SU-DHL-6 (cell line): ENCODE measurements around the gene WIPI1.

Experiments
- H2AFZ ChIP-seq: fragments of 200-600 bp; sonication (generic); 2 replicates; pipeline ENCODE4 v1.6.1; 2014; ENCODE audit warnings: low read depth, mild to moderate bottlenecking, moderate library complexity, mixed read lengths, antibody characterized with exemption, low read length; ENCODE audit not compliant: severe bottlenecking
- H3F3A ChIP-seq: fragments of 200-600 bp; shearing (Covaris generic); 2 replicates; pipeline ENCODE4 v1.6.0; 2016; ENCODE audit warnings: antibody characterized with exemption, mild to moderate bottlenecking; ENCODE audit not compliant: insufficient read depth
- H3K27ac ChIP-seq: fragments of 200-600 bp; sonication (generic); 2 replicates; pipeline ENCODE4 v1.5.1; 2016; ENCODE audit warnings: low read depth, mild to moderate bottlenecking, low read length, moderate library complexity, mixed read lengths
- H3K27me3 ChIP-seq: fragments of 200-600 bp; sonication (generic), shearing (Covaris generic); 2 replicates; pipeline ENCODE4 v1.6.0; 2014; ENCODE audit warnings: mild to moderate bottlenecking, low read length
- H3K36me3 ChIP-seq: fragments of 200-600 bp; sonication (generic); 2 replicates; pipeline ENCODE4 v1.6.1; 2014; ENCODE audit warnings: mild to moderate bottlenecking, low read length, mixed read lengths
- H3K4me2 ChIP-seq: fragments of 300-600, 200-600 bp; shearing (Covaris generic), sonication (generic); 2 replicates; pipeline ENCODE4 v1.6.0; 2014; ENCODE audit warnings: low read length, low read depth, mild to moderate bottlenecking; ENCODE audit not compliant: poor library complexity, severe bottlenecking
- H3K4me3 ChIP-seq: fragments of 200-600 bp; sonication (generic); 2 replicates; pipeline ENCODE4 v1.5.1; 2014; ENCODE audit warnings: antibody characterized with exemption, low read length, mild to moderate bottlenecking, mixed read lengths; ENCODE audit not compliant: insufficient read depth, poor library complexity, severe bottlenecking
- H3K79me2 ChIP-seq: fragments of 200-600 bp; sonication (generic); 2 replicates; pipeline ENCODE4 v1.6.1; 2014; ENCODE audit warnings: mild to moderate bottlenecking, low read length, moderate library complexity; ENCODE audit not compliant: insufficient read depth
- H3K9ac ChIP-seq: fragments of 200-600 bp; sonication (generic); 2 replicates; pipeline ENCODE4 v1.7.0; 2014; ENCODE audit warnings: mild to moderate bottlenecking, low read length
- H3K9me2 ChIP-seq: fragments of 200-600 bp; sonication (generic); replicated peaks from 2 replicates; pipeline ENCODE4 v1.6.1; 2014; ENCODE audit warnings: low read length; ENCODE audit not compliant: insufficient read depth
- H3K9me3 ChIP-seq: fragments of 200-600 bp; sonication (generic); 2 replicates; pipeline ENCODE4 v1.6.1; 2014; ENCODE audit warnings: low read length, mixed read lengths; ENCODE audit not compliant: insufficient read depth
- H4K20me1 ChIP-seq: fragments of 200-600 bp; sonication (generic); 2 replicates; pipeline ENCODE4 v1.6.1; 2014; ENCODE audit warnings: low read depth, mild to moderate bottlenecking, antibody characterized with exemption, low read length, moderate library complexity, mixed read lengths
- EZH2phosphoT487 ChIP-seq: fragments of 200-600 bp; sonication (generic), shearing (Covaris generic); conservative IDR thresholded peaks from 2 replicates; pipeline ENCODE4 v1.6.1; 2018; ENCODE audit warnings: mild to moderate bottlenecking, antibody characterized with exemption, low read length, moderate library complexity, mixed read lengths
- TF ChIP-seq, protein P1 (sequence below): fragments of 200-600 bp; sonication (generic); IDR thresholded peaks from one replicate; pipeline ENCODE4 v1.5.1; 2017; ENCODE audit warnings: antibody characterized with exemption, mild to moderate bottlenecking, low read length, moderate library complexity; ENCODE audit not compliant: insufficient read depth, poor library complexity, severe bottlenecking

Gene WIPI1

DNA sequence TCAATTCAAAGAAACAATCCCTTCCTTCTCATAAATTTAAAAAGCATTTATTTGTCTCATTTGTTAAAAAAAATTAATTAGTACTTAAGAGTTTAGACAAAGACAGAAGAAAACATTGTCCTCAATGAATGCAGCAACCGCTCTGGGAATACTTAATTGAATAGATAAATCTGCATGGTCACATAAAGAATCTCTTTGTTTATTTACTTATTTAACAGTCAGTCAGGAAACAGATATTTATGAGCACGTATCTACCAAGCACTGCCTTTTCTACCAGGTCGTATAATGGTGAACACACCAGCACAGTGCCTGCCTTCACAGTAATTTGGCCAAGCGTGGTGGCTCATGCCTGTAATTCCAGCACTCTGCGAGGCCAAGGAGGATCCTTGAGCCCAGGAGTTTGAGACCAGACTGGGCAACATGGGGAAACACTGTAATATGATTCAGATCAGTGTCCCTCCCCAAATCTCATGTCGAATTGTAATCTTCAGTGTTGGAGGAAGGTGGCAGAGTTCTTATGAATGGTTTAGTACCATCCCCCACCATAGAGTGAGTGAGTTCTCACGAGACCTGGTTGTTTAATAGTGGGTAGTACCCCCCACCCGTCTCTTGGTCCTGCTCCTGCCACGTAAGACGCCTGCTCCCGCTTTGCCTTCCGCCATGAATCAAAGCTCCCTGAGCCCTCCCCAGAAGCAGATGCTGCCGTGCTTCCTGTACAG is 8.1 kb downstream of the WIPI1 start:
- no peaks in the 10 kb centered on the region for H3K79me2 ChIP-seq
- H3F3A ChIP-seq: no peaks in the 10 kb centered on the region
- no peak overlapping the region for H3K9ac ChIP-seq
- no peak overlapping the region for H2AFZ ChIP-seq
- no peaks in the 10 kb centered on the region for H3K9me3 ChIP-seq
- H4K20me1 ChIP-seq: no peaks in the 10 kb centered on the region
- H3K27me3 ChIP-seq: no peaks in the 10 kb centered on the region
- no peak overlapping the region for H3K4me2 ChIP-seq
- no peak overlapping the region for H3K27ac ChIP-seq
- no peak overlapping the region for H3K4me3 ChIP-seq
- no peaks in the 10 kb centered on the region for H3K36me3 ChIP-seq
- no peak for TF ChIP-seq EZH2phosphoT487
- TF ChIP-seq, protein P1, sequence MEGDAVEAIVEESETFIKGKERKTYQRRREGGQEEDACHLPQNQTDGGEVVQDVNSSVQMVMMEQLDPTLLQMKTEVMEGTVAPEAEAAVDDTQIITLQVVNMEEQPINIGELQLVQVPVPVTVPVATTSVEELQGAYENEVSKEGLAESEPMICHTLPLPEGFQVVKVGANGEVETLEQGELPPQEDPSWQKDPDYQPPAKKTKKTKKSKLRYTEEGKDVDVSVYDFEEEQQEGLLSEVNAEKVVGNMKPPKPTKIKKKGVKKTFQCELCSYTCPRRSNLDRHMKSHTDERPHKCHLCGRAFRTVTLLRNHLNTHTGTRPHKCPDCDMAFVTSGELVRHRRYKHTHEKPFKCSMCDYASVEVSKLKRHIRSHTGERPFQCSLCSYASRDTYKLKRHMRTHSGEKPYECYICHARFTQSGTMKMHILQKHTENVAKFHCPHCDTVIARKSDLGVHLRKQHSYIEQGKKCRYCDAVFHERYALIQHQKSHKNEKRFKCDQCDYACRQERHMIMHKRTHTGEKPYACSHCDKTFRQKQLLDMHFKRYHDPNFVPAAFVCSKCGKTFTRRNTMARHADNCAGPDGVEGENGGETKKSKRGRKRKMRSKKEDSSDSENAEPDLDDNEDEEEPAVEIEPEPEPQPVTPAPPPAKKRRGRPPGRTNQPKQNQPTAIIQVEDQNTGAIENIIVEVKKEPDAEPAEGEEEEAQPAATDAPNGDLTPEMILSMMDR: no peak
- no peaks in the 10 kb centered on the region for H3K9me2 ChIP-seq

DNA sequence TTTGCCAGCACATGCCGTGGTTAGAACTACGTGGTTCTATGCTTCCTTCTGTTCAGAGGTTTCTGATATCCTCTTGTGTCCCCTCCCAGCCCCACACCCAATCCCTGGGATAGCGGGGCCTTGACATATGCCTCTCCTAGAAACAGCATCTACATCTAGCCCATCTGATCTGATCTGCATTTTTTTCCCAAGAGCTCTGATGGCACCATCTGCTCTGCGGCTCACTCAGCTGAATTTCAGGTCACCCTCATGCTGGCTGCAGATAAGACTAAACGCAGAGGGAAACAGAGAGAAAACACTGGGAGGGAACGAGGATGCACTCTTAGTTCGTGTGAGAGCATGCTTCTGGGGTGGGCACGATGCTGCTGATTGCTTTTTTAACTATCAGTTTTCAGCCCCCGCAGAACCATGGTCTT is 10.7 kb downstream of the WIPI1 start:
- no peak for TF ChIP-seq EZH2phosphoT487
- TF ChIP-seq, protein P1: no peak
- Histone ChIP-seq H3K9ac (no peak overlapping the region), H3F3A (no peaks in the 10 kb centered on the region), H2AFZ (no peak overlapping the region), H4K20me1 (no peaks in the 10 kb centered on the region), H3K27me3 (no peaks in the 10 kb centered on the region), H3K79me2 (no peaks in the 10 kb centered on the region), H3K9me3 (no peaks in the 10 kb centered on the region), H3K4me3 (no peak overlapping the region), H3K9me2 (no peaks in the 10 kb centered on the region), H3K27ac (no peak overlapping the region), H3K36me3 (no peaks in the 10 kb centered on the region), H3K4me2 (no peak overlapping the region)

DNA sequence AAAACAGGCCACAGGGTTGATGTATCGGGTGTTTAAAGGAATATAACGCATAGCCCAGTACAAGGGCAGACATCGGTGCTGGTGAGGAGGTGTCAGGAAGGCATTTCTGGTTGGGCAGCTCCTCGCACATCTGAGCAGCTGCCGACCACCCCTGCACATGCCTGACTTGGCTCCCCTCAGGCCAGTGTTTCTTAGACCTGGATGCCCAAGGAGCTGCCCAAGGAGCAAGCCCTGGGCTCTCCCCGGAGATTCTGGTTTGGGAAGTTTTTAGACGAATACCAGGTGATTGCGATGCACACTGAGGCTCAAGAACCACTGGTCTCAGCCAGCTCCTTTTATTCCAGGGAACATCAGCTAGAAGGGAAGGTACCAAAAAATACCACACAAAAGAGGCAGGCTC is 11.6 kb downstream of the WIPI1 start:
- Histone ChIP-seq H2AFZ (no peak overlapping the region), H3K27me3 (no peaks in the 10 kb centered on the region), H3K9me2 (no peaks in the 10 kb centered on the region), H4K20me1 (no peaks in the 10 kb centered on the region), H3F3A (no peaks in the 10 kb centered on the region), H3K36me3 (no peaks in the 10 kb centered on the region), H3K4me3 (no peak overlapping the region), H3K79me2 (no peaks in the 10 kb centered on the region), H3K4me2 (no peak overlapping the region), H3K27ac (no peak overlapping the region), H3K9me3 (no peaks in the 10 kb centered on the region), H3K9ac (no peak overlapping the region)
- no peak for TF ChIP-seq EZH2phosphoT487
- TF ChIP-seq, protein P1: no peak
